Measurements from ENCODE around the gene RCC2.

Gene RCC2

DNA sequence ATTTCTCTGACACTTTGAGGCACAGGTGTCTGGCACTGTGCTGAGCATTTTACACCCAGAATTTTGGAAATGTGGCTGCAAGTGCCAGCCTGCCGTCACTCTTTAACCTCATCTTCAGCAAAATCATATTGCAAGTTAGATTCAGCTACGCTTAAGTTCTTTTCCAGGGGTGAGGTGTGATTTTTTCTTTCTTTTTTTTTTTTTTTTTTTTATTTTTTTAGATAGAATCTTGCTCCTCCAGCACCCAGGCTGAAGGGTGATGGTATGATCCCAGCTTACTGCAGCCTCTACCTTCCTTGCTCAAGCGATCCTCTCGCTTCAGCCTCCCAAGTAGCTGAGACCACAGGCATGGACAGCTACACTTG, 2.5 kb upstream of the RCC2 start:
- no peak for DNase-seq

DNA sequence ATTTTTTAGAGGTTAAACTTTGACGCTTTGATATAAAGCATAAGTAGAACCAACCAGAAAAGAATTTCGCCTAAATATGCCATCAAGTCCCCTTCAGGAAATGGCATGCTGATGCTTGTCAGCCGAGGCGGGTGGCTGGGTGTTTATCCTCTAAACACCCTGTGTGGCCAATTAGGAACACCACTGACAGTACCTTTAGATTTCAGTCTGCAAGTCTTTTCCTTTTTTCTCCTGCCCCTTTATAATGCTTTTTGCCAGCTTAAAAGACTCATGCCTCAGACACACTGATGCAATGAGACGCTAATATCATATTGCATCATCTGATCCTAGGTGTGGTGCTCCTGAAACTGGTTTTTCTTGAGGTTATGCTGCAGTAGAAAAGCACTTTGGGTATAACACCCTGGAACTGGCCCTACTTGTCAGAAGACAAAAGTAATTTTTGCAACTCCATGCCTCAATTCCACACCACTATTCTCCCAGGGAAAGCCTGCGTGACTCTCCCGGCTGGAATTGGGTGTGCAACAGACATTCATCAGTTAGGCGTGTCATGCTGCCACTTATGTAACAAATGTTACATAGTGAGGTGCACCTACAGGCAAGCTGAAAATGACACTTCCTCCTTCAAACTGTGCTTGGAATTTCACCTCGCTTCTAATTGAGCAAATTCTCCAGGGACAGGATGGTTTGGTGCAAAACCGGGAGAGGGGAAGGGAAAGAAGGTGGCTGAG, 2.0 kb upstream of the RCC2 start:
- DNase-seq: no peak

DNA sequence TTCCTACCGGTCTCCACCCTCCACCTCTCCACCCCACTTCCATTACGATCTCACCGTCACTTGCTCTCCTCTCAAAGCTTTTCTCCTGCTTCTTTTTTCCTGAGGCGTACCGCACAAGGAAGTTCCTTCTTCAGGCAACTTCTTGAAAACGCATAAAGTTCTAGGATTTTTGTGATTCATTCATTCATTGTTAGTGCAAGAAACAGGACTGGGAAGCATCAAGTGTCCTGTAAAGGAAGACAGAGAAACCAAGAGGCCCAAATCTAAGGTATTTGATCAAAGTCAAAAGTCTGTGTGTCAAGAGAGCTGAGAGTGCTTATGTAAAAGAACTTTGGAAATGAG, 1.3 kb upstream of the RCC2 start:
- DNase-seq: no peak

DNA sequence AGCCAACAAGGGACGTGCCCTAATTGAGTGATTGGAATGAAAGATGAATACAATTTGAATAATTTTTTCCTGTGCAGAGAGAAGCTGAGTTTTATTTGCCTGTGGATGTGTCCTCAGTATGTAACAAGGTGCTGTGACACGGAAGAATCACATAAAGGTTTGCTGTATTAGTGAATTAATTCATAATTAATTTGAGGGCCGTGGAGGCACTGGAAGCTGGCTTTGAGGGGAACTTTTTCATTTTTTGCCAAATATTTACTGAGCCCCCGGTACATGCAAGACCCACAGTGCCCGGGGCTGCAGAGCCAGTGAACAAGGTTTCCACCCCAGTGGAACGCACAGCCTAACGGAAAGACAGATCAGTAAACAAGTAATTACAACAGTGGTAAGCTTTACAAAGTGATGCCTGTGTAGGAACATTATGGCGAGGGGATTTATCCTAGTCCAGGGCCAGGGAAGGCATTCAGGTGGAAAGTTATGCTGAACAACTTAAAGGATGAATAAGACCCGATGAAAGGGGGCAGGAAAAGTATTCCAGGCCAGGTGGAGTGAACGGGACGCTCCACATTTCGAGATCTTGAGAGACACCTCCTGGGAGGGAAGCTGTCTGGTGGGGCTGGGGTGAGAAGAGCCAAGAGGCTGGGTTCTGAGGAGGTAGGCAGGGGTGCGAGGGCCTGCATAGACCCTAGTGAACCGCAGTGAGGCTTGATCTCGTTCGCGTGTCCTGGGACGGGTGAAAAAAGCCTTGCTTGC, 773 bp upstream of the RCC2 start:
- DNase-seq: no peak

DNA sequence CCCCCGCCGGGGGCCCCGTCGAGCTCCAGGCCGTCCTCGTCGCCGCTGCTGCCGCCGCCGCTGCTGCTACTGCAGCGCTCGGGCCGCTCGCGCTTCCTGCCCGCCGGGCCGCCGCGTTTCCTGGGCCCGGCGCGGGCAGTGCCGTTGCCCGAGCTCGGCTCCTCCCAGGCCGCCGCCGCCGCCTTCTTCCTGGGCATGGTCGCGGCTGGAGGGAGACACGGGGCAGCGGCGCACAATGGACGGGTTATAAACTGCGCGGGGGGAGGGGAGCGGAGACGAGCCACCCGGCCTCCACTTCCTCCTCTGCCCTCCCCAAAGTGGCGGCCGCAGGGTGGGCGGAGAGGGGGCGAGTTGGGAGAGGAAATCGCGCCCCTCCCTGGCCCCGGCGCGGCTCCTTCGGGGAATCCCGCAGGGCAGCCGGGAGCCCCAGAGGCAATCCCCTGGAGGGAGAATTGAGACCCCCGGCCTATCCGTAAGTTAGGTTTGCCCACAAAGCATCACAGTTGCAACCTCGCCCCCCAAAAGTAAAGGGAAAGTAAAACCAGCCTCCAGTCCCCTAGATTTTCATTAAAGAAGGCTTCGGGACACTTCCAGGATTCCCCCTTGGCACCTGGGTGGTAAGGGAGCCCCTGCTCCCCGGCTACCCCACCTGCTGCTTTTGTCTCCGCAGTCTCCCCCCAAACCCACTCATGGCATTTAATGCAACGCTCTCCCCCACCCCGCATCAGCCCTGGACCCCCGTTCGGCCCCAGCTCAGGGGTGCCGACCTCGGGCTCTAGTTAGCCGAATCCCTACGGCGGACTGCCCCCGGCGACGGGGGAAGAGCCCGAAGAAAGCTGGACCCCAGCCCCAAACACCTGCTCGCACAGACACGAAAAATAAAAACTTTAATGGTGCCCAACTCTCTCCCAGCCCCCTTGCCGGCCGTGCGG, 893 bp downstream of the RCC2 start:
- peak; percentile 70 for DNase-seq

DNA sequence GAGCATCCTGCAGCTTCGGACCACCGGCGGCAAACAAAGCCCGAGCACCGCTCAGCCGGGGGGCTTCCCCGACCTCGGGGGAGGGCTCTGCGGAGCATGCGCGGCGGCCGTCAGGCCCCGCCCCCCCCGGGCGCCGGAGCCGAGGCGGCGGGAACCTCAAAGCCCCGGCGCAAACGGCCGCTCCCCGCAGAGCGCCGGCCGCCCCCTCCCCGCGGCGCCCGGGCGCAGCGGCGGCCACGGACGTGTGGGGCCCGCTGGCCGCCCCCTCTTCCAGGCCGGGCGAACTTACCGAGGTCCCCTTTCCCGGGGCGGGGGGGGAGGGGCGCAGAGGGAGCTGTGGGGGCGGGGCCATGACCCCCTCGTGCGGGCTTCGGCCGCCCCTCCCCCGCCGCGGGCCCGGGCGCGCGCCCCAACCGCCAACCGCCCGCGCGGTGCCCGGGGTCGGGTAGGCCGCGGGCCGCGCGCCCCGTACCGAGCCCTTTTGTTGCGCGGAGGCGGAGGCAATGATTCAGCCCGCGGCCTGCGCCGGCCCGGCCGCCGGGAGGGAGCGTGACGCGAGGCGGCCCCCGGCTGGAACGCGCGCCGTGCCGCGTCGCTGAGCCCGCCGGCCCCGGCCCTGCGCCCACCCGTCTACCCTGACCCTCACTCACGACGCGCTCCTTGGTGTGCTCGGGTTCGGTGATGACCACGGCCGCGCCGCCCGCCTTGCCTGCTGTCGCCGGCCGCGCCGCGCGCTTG, 1.7 kb downstream of the RCC2 start:
- DNase-seq: peak; percentile 72

DNA sequence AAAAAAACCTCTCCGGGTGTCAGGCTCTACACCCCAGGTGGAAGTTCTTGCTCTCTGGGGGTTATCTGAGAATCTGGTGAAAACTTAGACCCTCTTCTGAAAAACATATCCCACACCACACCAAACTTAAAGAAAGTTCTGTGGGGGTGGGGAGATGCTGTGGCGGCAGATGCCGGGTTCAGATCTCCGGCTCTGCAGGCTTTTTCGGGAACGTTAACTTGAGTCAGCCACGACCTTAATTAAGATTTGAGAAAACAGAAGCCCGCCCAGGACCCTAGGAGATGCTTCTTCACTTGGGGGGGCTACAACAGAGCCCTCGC, 2.3 kb downstream of the RCC2 start:
- DNase-seq: no peak

DNA sequence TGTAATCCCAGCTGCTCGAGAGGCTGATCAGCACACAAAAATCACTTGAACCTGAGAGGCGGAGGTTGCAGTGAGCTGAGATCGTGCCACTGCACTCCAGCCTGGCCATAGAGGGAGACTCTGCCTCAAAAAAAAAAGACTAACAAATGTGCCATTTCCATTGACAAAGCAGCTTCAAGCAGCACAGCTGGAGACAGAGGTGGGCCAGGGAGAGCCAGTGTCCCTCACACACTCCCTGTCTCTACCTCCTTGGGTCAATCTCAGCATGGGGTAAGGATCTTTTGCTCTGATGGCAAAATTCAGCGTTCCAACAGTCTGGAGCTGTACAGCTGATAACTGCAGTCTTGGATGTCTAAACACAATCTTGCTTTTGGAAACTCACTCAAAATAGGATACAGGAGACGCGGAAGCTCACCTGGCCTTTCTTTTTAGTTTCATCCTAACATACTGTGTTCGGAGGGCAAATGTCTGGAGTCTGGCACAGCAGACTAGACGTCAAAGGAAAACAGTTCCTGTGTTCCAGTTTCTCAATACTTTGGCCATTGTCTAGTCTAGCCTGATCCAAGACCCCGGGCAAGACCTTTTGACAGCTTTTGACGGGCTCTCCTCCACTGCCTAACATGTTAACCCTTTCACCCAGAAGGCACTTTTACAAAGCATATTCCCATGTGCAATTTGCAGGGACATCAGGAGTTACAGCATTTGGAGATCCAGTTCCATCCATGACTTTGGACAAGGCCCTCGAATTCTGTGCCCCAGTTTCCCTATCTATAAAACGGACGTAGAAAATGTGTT, 2.9 kb downstream of the RCC2 start:
- DNase-seq: no peak

DNA sequence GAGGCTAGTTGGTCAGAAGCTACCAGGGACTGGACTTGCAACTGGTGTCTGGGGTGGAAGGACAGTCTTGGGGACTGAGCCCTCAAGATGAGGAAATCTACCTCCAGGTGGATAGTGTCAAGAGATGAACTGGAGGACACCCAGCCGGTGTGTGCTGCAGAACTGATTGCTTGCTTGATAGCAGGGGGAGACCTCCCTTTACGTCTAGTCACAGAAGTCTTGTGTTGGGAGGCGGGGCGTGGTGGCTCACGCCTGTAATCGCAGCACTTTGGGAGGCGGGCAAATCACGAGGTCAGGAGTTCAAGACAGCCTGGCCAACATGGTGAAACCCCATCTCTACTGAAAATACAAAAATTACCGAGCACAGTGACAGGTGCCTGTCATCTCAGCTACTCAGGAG, 4.9 kb downstream of the RCC2 start:
- no peak for DNase-seq

DNA sequence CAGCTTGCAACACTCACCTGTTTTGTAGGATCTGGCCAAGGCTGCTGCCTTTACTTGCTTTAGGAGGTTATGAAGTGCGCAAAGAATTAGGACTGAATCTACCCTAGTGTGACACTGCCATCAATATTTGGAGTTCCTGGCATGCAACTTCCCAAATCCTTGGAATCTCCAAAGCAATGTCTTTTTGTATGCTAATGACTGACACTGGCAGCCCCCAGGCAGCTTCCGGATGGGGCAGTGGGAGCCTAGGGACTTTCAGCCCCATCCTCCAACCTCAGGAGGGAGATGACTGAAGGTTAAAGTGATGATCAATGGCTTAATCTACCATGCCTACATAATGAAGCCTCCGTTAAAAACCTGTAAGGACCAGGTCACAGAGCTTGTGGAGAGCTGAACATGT, 5.5 kb downstream of the RCC2 start:
- DNase-seq: no peak

DNA sequence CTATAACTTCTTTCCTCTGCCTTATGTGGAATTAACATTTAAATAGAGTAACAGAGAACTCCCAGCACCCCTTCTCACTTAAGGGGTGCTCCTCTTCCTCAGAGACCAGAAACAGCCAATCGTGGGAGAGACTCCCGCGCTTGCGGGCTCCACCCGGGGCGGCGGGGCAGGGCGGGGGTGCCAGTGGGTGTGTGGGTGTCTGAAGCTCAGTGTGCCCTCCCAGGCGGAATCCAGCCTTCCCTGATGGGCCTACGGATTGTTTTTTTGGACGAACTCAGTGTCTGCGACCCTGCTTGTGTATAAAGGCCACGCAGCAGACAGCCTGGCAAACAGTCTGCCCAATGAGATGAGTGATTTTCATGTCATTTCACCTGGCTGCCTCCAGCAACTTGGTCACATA, 6.2 kb downstream of the RCC2 start:
- DNase-seq: no peak

DNA sequence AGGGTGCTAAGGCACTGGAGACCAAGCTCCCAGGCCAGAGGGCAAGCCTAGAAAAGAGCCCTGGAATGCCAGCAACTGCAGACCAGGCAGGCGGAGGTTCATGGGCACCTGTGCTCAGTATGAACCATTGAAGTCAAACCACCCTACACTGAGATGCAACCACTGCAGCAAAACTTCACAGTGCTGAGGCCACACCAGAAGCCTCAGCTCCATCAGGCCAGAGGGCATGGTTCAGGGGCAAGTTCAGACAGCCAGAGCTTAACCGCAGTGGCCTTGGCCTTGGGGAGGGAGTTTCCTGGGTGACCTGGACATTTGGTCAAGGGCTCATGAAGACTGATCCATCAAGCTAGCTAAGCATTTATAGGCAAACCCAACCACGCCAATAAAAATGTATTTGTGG, 7.1 kb downstream of the RCC2 start:
- DNase-seq: no peak

DNA sequence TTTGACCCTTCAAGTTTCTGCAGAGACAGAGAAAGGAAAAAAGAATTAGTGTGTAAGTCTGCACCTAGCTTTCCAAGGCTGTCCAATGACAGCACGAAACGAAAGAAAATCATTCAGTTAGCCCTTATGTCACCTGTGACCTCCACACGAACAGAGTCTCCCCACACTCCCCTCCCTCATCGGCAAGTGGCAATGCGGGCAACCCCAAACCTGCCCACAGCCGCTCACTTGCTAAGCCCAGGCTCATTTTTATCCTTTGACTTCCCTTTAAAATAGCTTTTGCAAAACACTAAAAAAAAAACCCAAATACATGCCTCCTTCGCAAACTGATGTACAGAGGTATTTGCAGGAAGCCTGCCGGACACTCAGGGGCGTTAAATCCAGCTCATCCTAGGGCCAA, 10.3 kb downstream of the RCC2 start:
- no peak for DNase-seq

DNA sequence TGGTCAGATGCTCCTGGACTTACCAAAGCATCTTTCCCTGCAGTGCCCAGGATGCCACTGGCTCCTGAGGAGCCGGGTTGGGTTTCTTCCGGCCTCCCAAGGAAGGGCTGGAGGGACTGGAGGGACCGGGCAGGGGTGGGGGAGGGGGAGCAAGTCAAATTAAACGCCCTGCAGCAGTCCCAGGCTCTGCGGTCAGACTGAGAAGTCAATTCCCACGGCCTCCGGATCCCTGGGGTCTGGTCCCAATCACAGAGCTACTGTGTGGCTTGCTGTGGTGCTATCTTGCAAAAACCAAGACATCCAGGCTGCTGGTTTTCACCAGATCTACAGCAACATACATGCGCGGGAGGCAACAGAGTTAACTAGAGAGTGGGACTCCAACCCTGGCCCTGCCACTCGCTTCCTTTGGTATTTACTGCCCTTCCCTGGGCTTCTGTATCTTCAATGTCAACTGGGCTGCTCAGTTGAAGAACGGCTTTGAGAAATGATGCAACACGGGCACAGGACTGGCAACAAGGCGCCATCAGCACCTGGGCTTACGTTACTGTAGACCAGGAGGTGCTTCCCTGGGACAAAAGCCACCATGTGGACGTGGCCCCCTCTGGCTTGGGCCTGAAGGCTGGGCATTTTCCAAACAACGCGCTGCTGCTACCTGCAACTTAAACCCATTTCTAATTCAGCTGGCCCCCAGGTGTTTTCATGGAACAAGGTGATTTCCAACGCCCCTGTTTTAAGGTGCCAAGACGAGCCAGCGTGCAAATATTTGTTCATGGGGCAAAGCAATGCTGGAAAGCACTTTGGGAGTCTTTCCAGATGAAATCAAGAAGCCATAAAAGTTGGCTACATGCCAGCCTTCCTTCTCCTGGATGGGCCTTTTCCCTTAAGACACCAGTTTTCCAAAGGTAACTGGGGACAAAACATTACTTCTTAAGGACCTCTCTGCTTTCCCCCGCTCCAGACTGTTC, 11.5 kb downstream of the RCC2 start:
- DNase-seq: no peak

DNA sequence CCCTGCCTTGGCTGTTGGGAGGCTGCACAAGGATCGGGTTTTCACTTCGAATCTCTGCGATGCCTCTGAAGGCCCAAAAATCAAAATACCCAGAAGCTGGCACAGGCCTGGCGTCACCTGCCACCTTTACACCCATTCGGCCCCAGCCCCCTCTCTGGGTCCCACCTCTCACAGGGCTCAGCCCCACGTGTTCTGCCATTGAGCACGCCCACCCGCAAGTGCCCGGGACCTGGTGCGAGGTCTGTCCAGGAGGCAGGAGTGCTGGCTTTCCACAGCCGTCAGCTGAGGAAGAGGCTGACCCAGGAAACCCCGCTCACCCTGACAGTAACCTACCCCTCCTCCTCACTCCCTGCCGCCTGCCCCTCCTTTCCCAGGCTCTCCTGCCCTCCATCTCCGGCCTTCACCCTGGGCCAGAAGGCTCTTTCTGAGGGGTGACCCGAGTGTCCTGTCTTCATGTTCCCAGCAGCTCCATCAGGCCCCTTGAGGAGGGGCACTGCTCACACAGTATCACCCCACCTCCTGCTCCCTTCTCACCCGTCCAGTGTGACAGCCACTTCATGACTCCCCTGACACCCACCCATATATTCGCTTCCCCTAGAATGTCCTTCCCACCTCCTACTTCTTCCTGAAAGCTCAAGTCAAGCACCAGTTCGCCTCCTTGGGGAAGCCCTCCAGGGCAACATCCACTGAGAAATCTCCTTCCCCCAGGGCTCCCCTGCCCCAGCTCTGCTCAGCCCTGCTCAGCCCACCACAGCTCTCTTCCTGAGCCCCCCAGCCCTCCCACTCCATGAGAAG, 13.5 kb downstream of the RCC2 start:
- DNase-seq: no peak

DNA sequence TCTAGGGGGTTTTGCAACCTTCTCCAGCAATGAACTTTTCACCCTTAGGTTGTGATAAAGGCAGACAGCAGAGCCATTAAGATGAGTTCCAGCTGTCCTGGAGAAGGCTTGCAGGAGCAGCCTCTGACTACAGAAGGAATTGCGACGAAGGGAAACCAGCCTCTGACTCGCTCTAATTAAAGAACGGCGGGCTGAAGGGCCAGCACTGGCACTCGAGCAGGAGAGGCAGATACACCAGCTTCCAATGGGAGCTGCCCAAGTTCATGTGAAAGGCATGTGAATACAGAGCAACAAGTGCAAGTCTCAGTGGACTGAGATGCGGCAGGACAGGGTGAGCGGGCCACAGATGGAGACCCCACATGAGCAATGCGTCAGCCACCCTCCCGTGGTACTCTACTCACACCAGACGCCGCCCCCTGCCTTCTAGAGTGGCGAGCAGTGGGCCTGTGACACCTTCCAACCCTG, 15.7 kb downstream of the RCC2 start:
- no peak for DNase-seq

DNA sequence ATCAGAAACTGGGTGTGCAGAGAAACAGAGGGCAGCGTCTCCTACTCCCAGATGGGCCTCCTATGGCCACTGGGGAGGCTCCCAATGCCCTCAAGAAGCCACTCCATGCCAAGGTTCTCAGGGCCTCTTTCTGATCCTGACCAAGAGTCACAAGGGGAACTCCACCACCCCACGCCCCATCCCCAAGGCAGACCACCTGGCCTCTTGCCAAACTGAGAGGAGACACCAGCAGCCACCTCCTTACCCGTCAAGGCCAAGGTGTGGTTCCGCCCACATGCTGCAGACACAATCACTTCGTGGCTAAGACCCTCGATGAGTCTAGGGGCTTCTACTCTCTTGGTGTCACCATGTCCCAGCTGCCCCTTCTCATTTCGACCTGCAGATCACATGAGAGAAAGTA, 17.0 kb downstream of the RCC2 start:
- no peak for DNase-seq

DNA sequence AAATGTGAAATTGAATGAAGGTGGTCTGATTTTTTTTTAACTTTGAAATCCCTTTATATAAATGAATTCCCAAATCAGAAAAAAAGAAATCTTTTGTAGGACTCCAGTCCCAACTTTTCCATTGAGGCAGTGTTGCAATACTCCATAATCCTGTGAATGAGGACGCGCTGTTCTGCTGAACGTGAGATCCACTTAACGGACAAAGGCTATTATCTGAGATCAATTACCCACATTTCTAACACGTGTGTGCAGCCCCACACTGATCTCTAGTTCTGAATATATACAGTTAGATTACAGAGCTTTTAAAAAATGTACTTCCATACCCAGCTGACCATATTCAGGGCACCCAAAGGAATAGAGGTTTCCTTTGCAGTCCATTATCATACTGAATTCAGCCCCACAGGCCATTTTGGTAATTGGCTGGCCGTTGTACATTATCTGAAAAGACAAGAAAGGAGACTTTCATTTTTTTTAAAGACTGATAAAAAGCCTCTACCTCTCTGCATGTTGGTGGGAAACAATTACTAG, 19.0 kb downstream of the RCC2 start:
- no peak for DNase-seq

DNA sequence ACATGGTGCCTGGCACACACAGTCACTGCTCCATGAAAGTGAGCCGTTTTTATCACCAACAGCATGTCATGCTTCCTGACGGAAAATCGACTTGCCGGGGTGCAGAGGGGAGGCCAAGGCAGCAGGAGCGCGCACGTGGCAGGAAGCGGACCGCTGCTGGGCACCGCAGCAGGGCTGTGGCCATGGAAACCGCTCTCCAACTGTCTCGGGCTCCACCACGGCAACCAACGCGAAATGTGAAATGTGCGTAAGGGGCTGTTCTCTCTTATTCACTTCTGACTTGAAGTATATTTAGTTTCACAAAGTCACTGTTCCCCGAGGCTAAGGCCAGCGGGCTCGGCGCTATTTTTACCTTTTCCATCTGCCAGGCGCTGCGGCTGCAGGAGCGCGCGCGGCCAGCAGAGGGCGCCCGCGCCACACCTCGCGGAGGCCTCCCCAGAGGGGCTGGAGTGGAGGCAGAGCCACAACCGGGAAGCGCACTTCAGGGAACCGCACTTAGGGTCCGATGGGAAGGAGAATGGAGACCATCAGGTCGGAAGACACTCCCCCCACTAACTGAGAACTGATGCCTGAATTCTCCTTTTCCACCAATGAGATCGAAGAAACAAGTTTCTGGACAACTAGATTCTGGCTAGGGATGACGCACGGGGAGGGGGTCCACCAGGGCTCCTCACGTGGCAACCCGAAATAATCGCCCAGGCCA, 19.7 kb downstream of the RCC2 start:
- DNase-seq: peak; percentile 71

Measured in CD4-positive, alpha-beta T cell treated with Interleukin-6 for 4 hours (primary cell).